GM12892 (cell line): Measurements from ENCODE around the gene PRIM2.
"Not testable (repeated sequence)": the region's sequence is repeated elsewhere in the genome, so short reads cannot be mapped to it uniquely, and the experiment has no call there.

Experiments
- POLR2A ChIP-seq: IDR thresholded peaks from 2 replicates; pipeline ENCODE4 v1.6.1; 2011; ENCODE audit warnings: low read depth, low read length, control low read depth
- POLR2AphosphoS5 ChIP-seq: IDR thresholded peaks from 2 replicates; pipeline ENCODE4 v1.6.1; 2011; ENCODE audit warnings: low read depth, low read length, control low read depth
- TAF1 ChIP-seq: IDR thresholded peaks from 2 replicates; pipeline ENCODE4 v1.6.1; 2011; ENCODE audit warnings: low read depth, mild to moderate bottlenecking, control low read depth, low read length, borderline replicate concordance

DNA sequence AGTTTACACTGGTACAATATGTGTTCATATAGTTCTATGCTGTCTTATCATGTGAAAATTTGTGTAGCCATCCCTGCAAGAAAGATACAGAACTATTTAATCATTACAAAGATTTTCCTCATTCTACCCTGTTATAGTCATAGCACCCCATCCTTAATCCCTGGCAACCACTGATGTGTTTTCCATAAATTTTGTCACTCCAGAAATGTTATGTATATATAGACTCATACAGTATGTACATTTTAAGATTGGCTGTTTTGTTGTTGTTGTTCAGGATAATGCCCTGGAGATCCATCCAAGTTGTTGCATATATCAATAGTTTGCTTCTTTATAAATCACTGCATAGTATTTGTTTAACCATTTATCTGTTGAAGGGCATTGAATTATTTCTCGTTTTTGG, 163.7 kb downstream of the PRIM2 start:
- TF ChIP-seq TAF1, POLR2A, POLR2AphosphoS5: not testable (repeated sequence)
